ENCODE measurements around the gene PTPRT. TPM values are rescaled to one million over a fixed set of nuclear protein-coding genes. Genes with fewer than 3 reads are reported as not detected.

Gene PTPRT
- total RNA-seq, 1 experiment from 2014 or later = 0.13 TPM

GRCh38 chr20:42111349-42111748 is 1078.4 kb downstream of the PTPRT start:
- Histone ChIP-seq H3K56ac (ENCODE audit: insufficient read length, low read depth, low read length) (no peak overlapping the region), H3K4me1 (ENCODE audit: insufficient read depth, low read length) (no peaks in the 10 kb centered on the region), H4K91ac (ENCODE audit: insufficient read length, low read depth, low read length) (no peak overlapping the region), H2AK5ac (ENCODE audit: insufficient read length, low read length) (no peak overlapping the region), H3K79me1 (ENCODE audit: insufficient read depth, low read depth, low read length, poor library complexity, severe bottlenecking) (no peaks in the 10 kb centered on the region), H2BK120ac (ENCODE audit: low read depth, low read length, poor library complexity, severe bottlenecking) (no peak overlapping the region), H2BK5ac (ENCODE audit: insufficient read length, low read length) (no peak overlapping the region), H2BK12ac (ENCODE audit: insufficient read length, low read depth, low read length) (no peak overlapping the region), H4K8ac (replicated peaks; ENCODE audit: insufficient read length, low read depth, low read length) (no peak overlapping the region), H3K23me2 (ENCODE audit: insufficient read length, low read depth, low read length, poor library complexity, severe bottlenecking) (no peaks in the 10 kb centered on the region), H3K27me3 (ENCODE audit: insufficient read depth, low read length) (no peaks in the 10 kb centered on the region), H3K23ac (ENCODE audit: insufficient read length, low read depth, low read length) (no peak overlapping the region), H3K18ac (ENCODE audit: insufficient read length, low read depth, low read length) (no peak overlapping the region), H3K4ac (ENCODE audit: low read depth, low read length) (no peak overlapping the region), H2AFZ (ENCODE audit: low read length) (no peak overlapping the region), H4K20me1 (ENCODE audit: control insufficient read depth, insufficient read depth, insufficient read length) (no peaks in the 10 kb centered on the region), H2BK15ac (ENCODE audit: low read depth, low read length) (no peak overlapping the region), H2BK20ac (ENCODE audit: low read depth, low read length, poor library complexity, severe bottlenecking) (no peak overlapping the region), H4K5ac (ENCODE audit: insufficient read length, low read depth, low read length) (no peak overlapping the region), H3K27ac (ENCODE audit: insufficient read length, low read depth, low read length) (no peak overlapping the region), H3K4me2 (ENCODE audit: insufficient read depth, insufficient read length, low read length) (no peak overlapping the region), H3K9ac (ENCODE audit: extremely low read depth, insufficient read length, low read length) (no peak overlapping the region), H3K79me2 (ENCODE audit: insufficient read depth, low read length) (no peaks in the 10 kb centered on the region), H3K14ac (ENCODE audit: insufficient read depth, low read length) (no peak overlapping the region), H3K9me3 (ENCODE audit: control insufficient read depth, low read depth, low read length) (no peaks in the 10 kb centered on the region), H3T11ph (ENCODE audit: low read length) (no peak overlapping the region)
- Mint-ChIP-seq H3K9me3 (peaks cover 0 to 3% of the 10 kb centered on the region in 2 experiments; a peak in 1 of 5 replicates), H3K36me3 (ENCODE audit: insufficient read depth in 1 of 3, low read depth in 3 of 3) (no peaks in the 10 kb centered on the region), H3K4me3 (no peak overlapping the region), H3K4me1 (peaks cover 11 to 12% of the 10 kb centered on the region in 2 experiments), H3K27ac (no peak overlapping the region), H3K27me3 (ENCODE audit: low read depth) (no peaks in the 10 kb centered on the region; the same call in 1 of the 2 replicates)
- TF ChIP-seq, protein P1, sequence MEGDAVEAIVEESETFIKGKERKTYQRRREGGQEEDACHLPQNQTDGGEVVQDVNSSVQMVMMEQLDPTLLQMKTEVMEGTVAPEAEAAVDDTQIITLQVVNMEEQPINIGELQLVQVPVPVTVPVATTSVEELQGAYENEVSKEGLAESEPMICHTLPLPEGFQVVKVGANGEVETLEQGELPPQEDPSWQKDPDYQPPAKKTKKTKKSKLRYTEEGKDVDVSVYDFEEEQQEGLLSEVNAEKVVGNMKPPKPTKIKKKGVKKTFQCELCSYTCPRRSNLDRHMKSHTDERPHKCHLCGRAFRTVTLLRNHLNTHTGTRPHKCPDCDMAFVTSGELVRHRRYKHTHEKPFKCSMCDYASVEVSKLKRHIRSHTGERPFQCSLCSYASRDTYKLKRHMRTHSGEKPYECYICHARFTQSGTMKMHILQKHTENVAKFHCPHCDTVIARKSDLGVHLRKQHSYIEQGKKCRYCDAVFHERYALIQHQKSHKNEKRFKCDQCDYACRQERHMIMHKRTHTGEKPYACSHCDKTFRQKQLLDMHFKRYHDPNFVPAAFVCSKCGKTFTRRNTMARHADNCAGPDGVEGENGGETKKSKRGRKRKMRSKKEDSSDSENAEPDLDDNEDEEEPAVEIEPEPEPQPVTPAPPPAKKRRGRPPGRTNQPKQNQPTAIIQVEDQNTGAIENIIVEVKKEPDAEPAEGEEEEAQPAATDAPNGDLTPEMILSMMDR (conservative IDR thresholded peaks at IDR 0.05) = no peak
- no peak for DNase-seq
- WGBS (ENCODE audit: extremely low coverage, insufficient read length, low lambda C conversion rate) = no CpG with 5 or more reads among the region's 1 CpG
